Heart left ventricle (tissue), 16 donors: ENCODE measurements around the gene B3GALNT1. TPM values are rescaled to one million over a fixed set of nuclear protein-coding genes. Genes with fewer than 3 reads are reported as not detected.
A peak's percentile ranks its signal among the peaks of the same experiment; 100 is the strongest.

Experiments used
- ATAC-seq, 4 donors: fragments of 200-7000 bp; cut with Tn5 transposase; one replicate each; pipeline ENCODE4 v1.9.1; 2020 to 2022; ENCODE audit warnings: moderate library complexity in 4 of 4, mild to moderate bottlenecking in 3 of 4, moderate number of reproducible peaks in 1 of 4
- DNase-seq, 5 donors: peaks; one replicate each; pipeline ENCODE4 v3.0.0-alpha.2; 2020
- H3K27ac ChIP-seq, 12 donors: fragments of 200-600 bp; sonication (generic) in 4 of 12; one replicate each; pipeline versions ENCODE4 v1.5.0 to v1.8.0; 2016 to 2022; ENCODE audit warnings: mild to moderate bottlenecking in 2 of 12
- H3K27me3 ChIP-seq, 9 donors: fragments of 200-600 bp; sonication (generic) in 2 of 9; one replicate each; pipeline versions ENCODE4 v1.5.1 to v1.8.0; 2016 to 2022; ENCODE audit warnings: mild to moderate bottlenecking in 3 of 9
- H3K36me3 ChIP-seq, 9 donors: fragments of 200-600 bp; sonication (generic) in 2 of 9; one replicate each; pipeline versions ENCODE4 v1.5.0 to v1.8.0; 2018 to 2022; ENCODE audit warnings: mild to moderate bottlenecking in 2 of 9
- H3K4me1 ChIP-seq, 12 donors: fragments of 200-600 bp; sonication (generic) in 4 of 12; one replicate each; pipeline versions ENCODE4 v1.5.0 to v1.8.0; 2016 to 2022; ENCODE audit warnings: mild to moderate bottlenecking in 3 of 12
- H3K4me3 ChIP-seq, 12 donors: fragments of 200-600 bp; sonication (generic) in 4 of 12; one replicate each; pipeline versions ENCODE4 v1.5.0 to v1.8.0; 2017 to 2022; ENCODE audit warnings: mild to moderate bottlenecking in 9 of 12, moderate library complexity in 4 of 12
- H3K9me3 ChIP-seq, 12 donors: fragments of 200-600 bp; sonication (generic) in 4 of 12; one replicate each; pipeline versions ENCODE4 v1.5.0 to v1.8.0; 2016 to 2022; ENCODE audit warnings: mild to moderate bottlenecking in 1 of 12
- POLR2A ChIP-seq, 2 donors: fragments of 450-650 bp; IDR thresholded peaks; one replicate each; pipeline ENCODE4 v1.6.1; 2017; ENCODE audit warnings: antibody characterized with exemption in 2 of 2, mild to moderate bottlenecking in 2 of 2, moderate library complexity in 2 of 2
- WGBS, 4 donors: extraction: QIAGEN DNeasy Blood & Tissue Kit in 2 of 4; methylation state at CpG; one replicate each; pipeline versions ENCODE4 v1.1.5 to v1.1.7; 2013 to 2018; 5-methylcytosine and 5-hydroxymethylcytosine counted together
- intact Hi-C, 10 donors: fragments of 100-400 bp; cut with DNase I; formaldehyde crosslinking; loops; one replicate each; pipeline versions ENCODE4 v1.11.1 to v1.14.2; 2022
- long read RNA-seq, 3 donors: library from polyadenylated mRNA; unstranded; transcript quantifications; one replicate each; pipeline ENCODE4 v2.0.0, GENCODE V29; 2020 to 2021
- polyA plus RNA-seq, 2 donors: library from polyadenylated mRNA; stranded (reverse); fragments of 200-250 nt; gene quantifications; one replicate each; pipeline ENCODE4 v1.2.3, GENCODE V29; 2013
- total RNA-seq, 9 donors: library from RNA; depleted of rRNA in 2 of 9; stranded (reverse); fragments of >200 nt in 2 of 9; fragmentation: NEBNext Ultra II Directional in 3 of 9; extraction: Animal tissue kit (Norgen Biotek cat#: 25700) in 3 of 9; gene quantifications; one replicate each; pipeline versions ENCODE4 v1.1.0 to v1.2.4, GENCODE V29; 2016 to 2023
- TF ChIP-seq, protein P1 (sequence below), 12 donors: fragments of 200-600 bp; sonication (generic) in 4 of 12; IDR thresholded peaks; one replicate each; pipeline versions ENCODE4 v1.5.0 to v1.8.0; 2018 to 2022; ENCODE audit warnings: antibody characterized with exemption in 12 of 12, mild to moderate bottlenecking in 5 of 12
- donor health status: ischemic (EF 13 %, LVEDD 7.1; RV severe dilation, severe dysfunction).
- donor health status: healthy with polysubstance abuse.
- donor health status: DM: no; HTN: yes; CAD: no.
- donor health status: DM: no; HTN: no; CAD: no.
- donor health status: ischemic (EF 25% LVEDD 6.9; RV normal size, moderate dysfunction).
- donor health status: ischemic (EF 25% LVEDD 5.7; RV mildly dilated, moderate dysfunction).
- donor health status: healthy.
- donor health status: DM: yes; HTN: yes; CAD: no.
- donor health status: ischemic (EF 35%, LVEDD 5.7; RV mildly dilated, moderate dysfunction).
- donor health status: nonischemic (EF 11% LVEDD 7.7; RV severe dilation, severe dysfunction).
- donor health status: DM: yes; HTN: yes; CAD: no.
- donor health status: PGD.
- donor health status: ischemic (EF 29% LVEDD 5.4; RV normal size, mild dysfunction).
- donor health status: nonischemic (EF 23%, LVEDD 6.1; RV moderate dilation, normal function).

The B3GALNT1 gene, protein sequence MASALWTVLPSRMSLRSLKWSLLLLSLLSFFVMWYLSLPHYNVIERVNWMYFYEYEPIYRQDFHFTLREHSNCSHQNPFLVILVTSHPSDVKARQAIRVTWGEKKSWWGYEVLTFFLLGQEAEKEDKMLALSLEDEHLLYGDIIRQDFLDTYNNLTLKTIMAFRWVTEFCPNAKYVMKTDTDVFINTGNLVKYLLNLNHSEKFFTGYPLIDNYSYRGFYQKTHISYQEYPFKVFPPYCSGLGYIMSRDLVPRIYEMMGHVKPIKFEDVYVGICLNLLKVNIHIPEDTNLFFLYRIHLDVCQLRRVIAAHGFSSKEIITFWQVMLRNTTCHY
- 10 to 100 TPM; 42.0 to 94.6 (median 67.0) TPM for total RNA-seq
- polyA plus RNA-seq: 10 to 100 TPM; 15.2 to 40.3 TPM
- long read RNA-seq, donor 1, transcript B3GALNT1-216 (6 exons, 554 nt): minor isoform, 9 of 128 reads
- long read RNA-seq, donor 1, transcript B3GALNT1-201 (5 exons, 3,313 nt): minor isoform, 28 of 128 reads
- long read RNA-seq, donor 1, transcript B3GALNT1-212 (5 exons, 1,660 nt): major isoform, 40 of 128 reads
- long read RNA-seq, donor 1, partial matches to known transcripts: 15 of 128 reads
- long read RNA-seq, donor 1, other reads (novel, unspliced or antisense): 29 of 128 reads
- long read RNA-seq, donor 2, transcript B3GALNT1-212 (5 exons, 1,660 nt): major isoform, 129 of 428 reads
- long read RNA-seq, donor 2, transcript B3GALNT1-216 (6 exons, 554 nt): minor isoform, 8 of 428 reads
- long read RNA-seq, donor 2, transcript B3GALNT1-201 (5 exons, 3,313 nt): minor isoform, 112 of 428 reads
- long read RNA-seq, donor 2, transcript B3GALNT1-214 (6 exons, 714 nt): minor isoform, 17 of 428 reads
- long read RNA-seq, donor 2, partial matches to known transcripts: 21 of 428 reads
- long read RNA-seq, donor 2, other reads (novel, unspliced or antisense): 118 of 428 reads
- long read RNA-seq, donor 3, transcript B3GALNT1-201 (5 exons, 3,313 nt): minor isoform, 20 of 96 reads
- long read RNA-seq, donor 3, transcript B3GALNT1-212 (5 exons, 1,660 nt): major isoform, 36 of 96 reads
- long read RNA-seq, donor 3, partial matches to known transcripts: 7 of 96 reads
- long read RNA-seq, donor 3, other reads (novel, unspliced or antisense): 22 of 96 reads

DNA sequence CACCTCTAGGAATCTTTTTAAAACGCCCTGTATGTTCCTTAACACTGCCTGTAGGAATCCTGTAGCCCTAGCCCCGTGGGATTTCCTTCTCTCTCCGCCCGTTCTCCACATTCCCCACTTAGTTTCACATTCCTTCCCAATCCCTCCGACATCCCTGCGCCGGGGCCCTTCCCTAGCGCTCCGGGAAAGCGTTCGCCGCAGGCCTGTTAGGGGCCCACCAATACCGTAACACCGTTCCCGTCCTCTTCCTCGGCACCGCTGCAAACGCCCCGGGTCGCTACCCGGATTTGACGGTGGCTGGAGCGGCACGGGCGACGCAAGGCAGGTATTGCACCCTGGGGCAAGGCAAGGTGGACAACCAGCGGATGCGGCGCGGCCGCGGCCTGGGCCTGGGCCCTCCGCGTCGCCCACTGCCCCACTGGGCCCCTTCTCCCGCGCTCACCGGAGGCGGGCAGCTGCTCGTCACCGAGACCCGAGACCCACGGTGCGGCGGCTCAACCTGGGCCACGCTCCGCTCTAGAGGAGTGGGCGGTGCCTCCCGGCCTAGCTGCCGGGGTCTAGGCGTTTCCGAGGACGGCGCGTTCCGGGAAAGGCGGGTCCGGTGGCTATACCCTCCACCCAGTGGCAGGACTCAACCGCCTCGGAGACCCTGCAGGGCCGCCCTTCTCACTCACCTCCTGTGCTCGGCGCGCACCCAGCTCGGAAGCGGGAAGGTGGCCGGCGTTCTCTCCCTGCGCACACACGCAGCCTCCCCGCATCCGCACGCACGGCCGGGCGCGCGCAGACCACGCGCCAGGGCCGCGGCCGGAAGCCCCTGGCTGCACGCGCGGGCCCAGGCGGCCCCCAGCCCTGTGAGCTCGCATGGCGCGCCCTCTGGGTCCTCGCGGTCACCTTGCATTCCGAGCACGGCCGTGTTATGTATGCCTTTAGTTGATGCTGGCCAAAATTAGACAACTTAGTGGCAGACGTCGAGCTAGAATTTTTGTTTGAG lies at the start of gene B3GALNT1:
B3GALNT1 (minus strand) TSS at position 789 of the 991 bp plus-strand sequence. CDS start 18,595 bp downstream, outside the sequence.
- peaks cover 0 to 34% (median 4%) of the 10 kb centered on the region in 9 donors for H3K36me3 ChIP-seq
- H3K9me3 ChIP-seq: no peaks in the 10 kb centered on the region
- TF ChIP-seq, protein P1, sequence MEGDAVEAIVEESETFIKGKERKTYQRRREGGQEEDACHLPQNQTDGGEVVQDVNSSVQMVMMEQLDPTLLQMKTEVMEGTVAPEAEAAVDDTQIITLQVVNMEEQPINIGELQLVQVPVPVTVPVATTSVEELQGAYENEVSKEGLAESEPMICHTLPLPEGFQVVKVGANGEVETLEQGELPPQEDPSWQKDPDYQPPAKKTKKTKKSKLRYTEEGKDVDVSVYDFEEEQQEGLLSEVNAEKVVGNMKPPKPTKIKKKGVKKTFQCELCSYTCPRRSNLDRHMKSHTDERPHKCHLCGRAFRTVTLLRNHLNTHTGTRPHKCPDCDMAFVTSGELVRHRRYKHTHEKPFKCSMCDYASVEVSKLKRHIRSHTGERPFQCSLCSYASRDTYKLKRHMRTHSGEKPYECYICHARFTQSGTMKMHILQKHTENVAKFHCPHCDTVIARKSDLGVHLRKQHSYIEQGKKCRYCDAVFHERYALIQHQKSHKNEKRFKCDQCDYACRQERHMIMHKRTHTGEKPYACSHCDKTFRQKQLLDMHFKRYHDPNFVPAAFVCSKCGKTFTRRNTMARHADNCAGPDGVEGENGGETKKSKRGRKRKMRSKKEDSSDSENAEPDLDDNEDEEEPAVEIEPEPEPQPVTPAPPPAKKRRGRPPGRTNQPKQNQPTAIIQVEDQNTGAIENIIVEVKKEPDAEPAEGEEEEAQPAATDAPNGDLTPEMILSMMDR (IDR thresholded peaks at IDR 0.05): peak in 1 of 12 donors; percentile 11
- peak in 1 of 2 donors; percentile 24 for TF ChIP-seq POLR2A (IDR thresholded peaks at IDR 0.05)
- DNase-seq (peak; percentile 52 to 78 (median 70)), ATAC-seq (peak; percentile 21 to 83 (median 63))
- intact Hi-C loops: loop anchor here in 5 of 10 donors (5.0 to 10.0 kb wide), 3 partner anchors 117 to 150 kb away; partner anchors contain the start of gene NMD3 (in 5 of the 5)
- H3K27ac ChIP-seq: peak within 1 kb of the TSS; percentile 73 to 95 (median 86)
- peaks cover 0 to 45% (median 18%) of the 10 kb centered on the region in 12 donors for H3K4me1 ChIP-seq
- H3K27me3 ChIP-seq: no peaks in the 10 kb centered on the region
- H3K4me3 ChIP-seq: peak within 1 kb of the TSS; percentile 65 to 96 (median 78)
- WGBS, 4 donors: 0 to 2% (median 1%) methylated on average over 31 to 97 of the region's 97 CpGs

DNA sequence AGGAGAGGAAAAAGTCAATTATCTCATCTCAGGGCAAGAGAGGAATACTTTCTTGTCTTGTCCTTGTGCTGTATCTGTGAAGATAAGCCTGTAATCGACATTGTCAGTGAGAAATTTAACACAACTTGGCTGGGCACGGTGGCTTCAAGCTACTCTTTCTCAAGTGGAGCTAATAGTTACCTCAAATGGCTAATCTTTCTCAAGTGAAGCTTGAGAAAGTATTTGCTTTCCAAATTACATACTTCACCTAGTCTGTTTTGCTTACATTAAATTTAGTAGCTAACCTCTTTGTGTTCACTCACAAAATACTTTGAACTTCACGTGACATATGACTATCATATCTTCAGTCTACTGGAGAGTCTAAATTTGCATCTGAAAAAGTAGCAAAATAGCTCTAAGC lies 48.3 kb upstream of the B3GALNT1 start:
- DNase-seq (no peak), ATAC-seq (no peak)
- TF ChIP-seq, protein P1 (IDR thresholded peaks at IDR 0.05): no peak
- TF ChIP-seq POLR2A (IDR thresholded peaks at IDR 0.05): no peak
- intact Hi-C loops: no loop called here
- 43 to 54% (median 45%) methylated on average over 3 of the region's 3 CpGs for WGBS, 4 donors
- H3K9me3 ChIP-seq: no peaks in the 10 kb centered on the region
- H3K36me3 ChIP-seq: no peaks in the 10 kb centered on the region
- H3K4me3 ChIP-seq: no peak overlapping the region
- H3K27me3 ChIP-seq: no peaks in the 10 kb centered on the region
- peaks cover 0 to 4% (median 0%) of the 10 kb centered on the region in 12 donors for H3K4me1 ChIP-seq
- no peak overlapping the region for H3K27ac ChIP-seq

DNA sequence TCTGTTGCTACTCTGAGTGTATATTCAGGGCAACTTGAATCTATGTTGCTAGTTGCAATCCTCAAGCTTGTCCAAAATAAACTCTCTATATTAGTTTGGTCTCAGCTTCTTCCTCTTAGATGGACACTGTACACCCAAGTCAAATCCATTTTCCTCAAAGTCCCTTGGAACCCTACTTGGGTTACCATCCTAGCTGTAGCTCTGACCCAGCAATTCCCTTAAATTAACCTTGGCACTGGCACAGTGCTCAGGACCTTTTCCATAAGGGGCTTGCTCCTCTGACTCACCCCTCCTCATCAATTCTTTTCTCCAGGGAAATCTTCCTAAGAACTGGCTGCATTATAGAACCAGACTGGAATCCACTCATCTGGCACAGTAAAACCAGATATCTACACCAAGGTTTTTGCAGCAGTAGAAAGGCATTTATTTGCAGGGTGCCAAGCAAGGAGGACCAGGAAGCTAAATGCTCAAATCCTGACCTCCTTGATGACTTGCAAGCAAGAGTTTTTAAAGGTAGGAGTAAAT lies 44.9 kb upstream of the B3GALNT1 start:
- DNase-seq (no peak), ATAC-seq (no peak)
- no peak for TF ChIP-seq POLR2A (IDR thresholded peaks at IDR 0.05)
- TF ChIP-seq, protein P1 (IDR thresholded peaks at IDR 0.05): no peak
- H3K4me3 ChIP-seq: no peak overlapping the region
- H3K27ac ChIP-seq: no peak overlapping the region
- no peaks in the 10 kb centered on the region for H3K36me3 ChIP-seq
- no peaks in the 10 kb centered on the region for H3K27me3 ChIP-seq
- H3K9me3 ChIP-seq: no peaks in the 10 kb centered on the region
- H3K4me1 ChIP-seq: peaks cover 0 to 4% (median 0%) of the 10 kb centered on the region in 12 donors
- intact Hi-C loops: no loop called here
